ENCODE data around the gene ZC3H8.
"Not testable (repeated sequence)": the region's sequence is repeated elsewhere in the genome, so short reads cannot be mapped to it uniquely, and the experiment has no call there.

The ZC3H8 gene

DNA sequence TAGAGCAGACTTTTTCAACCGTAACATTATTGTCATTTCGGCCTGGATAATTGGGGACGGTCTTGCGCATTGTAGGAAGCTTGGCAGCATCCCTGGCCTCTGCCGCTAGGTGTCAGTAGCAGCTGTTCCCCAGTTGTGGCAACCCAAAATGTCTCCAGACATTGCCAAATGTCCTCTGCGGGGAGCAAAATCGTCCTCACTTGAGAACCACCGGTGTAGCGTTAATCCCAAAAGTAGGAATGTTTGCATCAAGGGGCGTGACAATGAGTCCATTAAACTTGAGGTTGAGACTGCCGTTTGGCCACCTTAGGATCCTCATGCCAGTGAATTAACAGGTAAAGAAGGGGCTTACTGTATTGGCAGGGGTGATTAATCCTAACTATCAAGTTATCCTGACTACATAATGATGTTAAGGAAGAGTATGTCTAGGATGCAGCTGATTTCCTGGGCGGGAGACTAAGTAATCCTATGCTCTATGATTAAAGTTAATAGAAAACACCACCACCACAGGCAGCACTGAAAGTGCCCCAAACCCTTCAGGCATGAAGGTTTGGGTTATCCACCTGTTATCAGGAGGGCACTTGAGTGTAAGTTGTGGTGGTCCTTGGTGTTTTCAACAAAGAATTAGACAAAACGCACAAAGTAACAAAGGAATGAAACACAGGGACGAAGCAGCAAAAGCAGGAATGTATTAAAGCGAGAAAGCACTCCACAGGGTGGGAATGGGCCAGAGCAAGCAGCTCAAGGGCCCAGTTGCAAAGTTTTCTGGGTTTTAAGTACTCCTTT is 4.9 kb upstream of the ZC3H8 start:
- DNase-seq, result peak; percentile 78

DNA sequence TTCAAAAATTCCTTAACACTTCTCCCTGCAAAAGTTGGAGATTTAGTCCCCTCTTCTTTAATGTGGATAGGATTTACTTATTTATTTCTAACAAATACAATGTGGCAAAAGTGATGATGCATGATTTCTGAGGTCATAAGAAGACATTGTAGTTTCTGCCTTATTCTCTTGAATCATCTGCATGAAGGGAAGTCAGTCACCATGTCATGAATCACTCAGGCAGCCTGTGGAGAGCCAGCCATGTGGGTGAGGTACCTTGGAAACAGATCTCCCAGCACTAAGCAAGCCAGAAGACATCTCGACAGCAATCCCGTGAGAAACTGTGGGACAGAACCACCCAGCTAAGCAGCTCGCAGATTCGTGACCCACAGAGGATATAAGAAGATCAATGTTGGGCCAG is 2.7 kb upstream of the ZC3H8 start:
- DNase-seq, result no peak

DNA sequence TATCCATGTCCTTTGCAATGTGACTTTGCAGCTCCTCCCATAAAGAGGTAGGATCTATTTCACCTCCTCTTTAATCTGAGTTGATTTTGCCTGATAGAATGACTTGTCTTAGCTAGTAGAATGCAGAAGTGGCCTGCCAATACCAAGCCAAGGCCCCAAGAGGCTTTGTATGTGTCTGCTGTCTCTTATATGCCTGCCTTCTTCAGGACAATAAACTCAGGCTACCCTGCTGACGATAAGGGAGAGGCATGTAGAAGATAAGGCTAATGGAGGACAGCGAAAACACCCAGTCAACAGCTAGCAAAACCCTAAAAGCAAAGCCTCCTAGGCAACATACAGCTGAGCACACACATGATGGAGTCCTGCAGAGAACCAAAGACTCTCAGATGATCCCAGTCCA is 1.8 kb upstream of the ZC3H8 start:
- DNase-seq, result no peak

DNA sequence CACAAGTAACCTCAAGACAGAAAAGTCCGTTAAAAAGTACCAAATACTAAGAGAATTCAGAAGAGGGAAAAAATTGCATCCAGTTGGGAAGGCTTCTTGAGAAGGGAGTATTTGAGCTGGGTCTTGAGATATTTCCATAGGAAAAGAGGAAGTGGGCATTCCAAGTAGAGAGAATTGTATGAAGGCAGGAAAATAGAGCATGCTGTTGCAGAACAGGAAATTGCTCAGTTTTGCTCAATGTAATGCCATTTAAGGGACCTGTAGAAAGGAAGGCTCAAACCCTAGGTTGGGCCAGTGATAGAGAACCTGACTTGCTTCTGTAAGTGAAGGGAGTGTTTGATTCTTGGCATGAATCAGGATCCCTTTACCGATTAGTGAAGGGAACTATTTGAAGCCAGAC is 1.0 kb upstream of the ZC3H8 start:
- no peak for DNase-seq

DNA sequence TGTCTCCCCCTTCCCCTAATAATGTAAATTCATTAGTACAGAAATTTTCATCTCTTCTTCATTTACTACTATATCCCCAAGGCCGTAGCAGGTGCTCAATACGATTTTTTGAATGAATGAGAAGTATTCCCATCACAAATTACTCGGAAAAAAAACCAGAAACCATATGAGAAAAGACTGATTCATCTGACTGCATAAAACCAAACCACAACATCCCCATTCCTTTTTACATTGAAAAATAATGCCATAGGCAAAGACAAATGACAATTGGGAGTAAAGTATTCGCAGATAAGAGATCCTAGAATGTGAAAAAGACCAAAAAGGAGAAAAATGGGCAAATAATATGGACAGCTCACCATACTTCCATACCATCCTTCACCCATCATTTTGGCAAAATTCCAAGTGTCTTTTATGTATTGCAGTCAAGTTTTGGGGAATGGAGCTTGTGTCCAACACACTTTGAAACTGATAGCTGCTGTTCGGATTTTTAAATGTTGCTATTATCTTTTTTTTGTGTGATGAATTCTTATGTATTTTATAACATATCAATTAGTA is 1.5 kb downstream of the ZC3H8 start:
- DNase-seq, result no peak

DNA sequence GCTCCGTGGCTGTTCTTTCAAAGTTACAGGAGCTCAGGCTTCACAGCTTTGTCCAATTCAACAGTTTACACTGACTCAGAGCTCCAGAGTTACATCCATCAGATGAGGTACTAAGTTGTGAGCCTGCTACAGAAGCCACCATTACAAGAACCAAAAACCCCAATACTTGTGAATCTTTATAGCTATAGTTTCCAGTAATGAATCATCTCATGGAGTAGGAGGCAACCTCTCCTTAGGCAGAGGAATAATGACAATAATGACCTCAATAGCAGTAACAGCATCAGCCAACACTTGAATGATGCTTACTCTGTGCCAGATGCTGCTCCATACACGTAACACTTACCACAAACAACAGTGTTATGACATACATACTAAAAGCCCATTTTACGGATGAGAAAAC is 3.6 kb downstream of the ZC3H8 start:
- DNase-seq, result no peak

DNA sequence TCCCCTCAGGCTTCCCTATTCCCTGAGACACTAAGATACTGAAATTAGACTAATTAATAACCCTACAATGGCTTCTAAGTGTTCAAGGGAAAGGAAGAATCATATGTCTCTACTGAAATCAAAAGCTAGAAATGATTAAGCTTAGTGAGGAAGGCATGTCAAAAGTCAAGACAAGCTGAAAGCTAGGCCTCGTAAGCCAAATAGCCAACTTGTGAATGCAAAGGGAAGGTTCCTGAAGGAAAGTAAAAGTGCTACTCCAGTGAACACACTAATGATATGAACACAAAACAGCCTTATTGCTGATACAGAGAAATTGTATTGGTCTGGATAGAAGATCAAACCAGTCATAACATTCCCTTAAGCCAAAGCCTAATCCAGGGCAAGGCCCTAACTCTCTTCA is 10.0 kb downstream of the ZC3H8 start:
- no peak for DNase-seq

DNA sequence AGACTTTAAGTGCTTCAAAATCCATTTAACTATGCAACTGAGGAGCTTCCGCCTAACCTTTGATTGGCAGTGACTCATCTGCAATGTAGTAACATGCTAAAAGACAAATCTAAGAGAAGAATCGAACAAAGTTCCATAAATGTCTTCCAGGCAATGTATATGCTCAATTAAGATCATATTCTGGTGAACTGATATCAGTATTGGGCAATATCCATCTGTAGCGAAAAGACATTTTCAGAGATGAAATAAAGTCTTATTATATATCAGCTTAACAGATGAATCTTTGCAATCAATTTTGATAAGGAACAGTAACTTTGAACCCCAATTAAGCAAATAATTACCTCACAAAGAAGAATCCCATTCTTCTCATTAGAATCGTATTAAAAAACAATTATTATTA is 11.6 kb downstream of the ZC3H8 start:
- DNase-seq, result no peak

DNA sequence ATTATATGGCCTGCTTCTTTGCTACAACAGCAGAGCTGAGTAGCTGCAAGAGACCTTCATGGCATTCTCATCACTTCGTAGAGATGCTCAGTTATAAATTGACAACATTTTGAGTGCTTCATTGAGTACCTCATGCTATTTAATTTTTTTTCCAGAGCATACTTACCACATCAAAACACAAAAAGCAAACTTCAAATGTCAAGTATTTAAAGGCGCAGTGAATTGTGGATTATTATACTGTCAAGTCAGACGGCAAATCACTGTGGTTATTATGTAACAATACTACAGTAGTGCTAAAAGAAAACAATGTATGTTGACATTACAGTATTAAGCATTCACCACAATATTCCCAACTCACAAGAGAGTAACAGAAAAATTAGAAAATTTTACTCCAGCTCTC is 12.5 kb downstream of the ZC3H8 start:
- no peak for DNase-seq

DNA sequence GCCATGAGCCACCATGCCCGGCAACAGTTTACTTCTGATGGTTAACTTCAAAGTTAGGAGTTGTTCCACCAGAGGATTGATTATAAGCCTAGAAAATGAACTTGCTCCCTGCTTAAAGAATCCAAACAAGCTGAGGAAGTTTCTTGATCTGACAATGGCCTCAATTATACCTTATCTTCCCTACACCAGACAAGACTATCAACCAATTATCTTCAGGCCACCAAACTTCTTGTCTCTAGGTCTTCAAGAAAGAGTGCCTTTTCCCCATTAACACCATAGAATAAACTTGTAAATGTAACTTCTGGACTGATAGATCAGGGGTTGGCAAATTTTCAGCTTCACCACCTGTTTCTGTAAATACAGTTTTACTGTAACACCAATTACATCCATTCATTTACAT is 15.0 kb downstream of the ZC3H8 start:
- DNase-seq, result no peak

DNA sequence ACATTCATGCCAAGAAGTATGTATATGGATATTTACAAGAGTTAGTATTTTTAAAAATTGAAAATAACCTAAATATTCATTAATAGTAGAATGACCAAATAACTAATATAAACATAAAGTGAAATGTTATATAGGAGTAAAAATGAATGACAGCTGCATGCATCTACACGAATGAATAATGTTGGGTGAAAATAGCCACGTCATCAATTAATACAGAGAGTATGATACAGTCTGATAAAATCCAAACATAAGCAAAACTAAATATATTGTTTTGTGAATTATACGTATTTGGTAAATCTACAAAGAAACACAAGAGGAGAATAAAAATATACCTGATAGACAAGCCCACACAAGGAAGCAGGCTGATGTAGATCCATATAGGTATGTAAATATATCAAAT is 24.5 kb downstream of the ZC3H8 start:
- no peak for DNase-seq

DNA sequence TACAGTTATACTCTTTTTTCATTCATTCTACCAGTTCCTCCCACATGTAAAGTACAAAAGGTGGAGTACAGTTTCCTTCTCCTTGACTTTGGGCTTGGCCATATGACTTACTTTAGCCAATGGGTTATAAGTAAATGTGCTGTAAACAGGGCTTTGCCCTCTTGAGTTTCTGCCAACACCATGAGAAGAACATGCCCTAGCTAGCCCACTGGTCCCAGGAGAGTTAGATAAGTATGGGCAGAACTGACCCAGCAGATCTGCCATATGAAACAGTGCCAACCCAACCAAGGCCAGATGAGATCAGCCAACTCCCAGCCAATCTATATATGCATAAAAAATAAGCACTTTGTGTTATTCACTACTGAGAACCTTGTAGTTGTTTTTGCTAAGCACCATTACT is 25.5 kb downstream of the ZC3H8 start:
- DNase-seq, result no peak

DNA sequence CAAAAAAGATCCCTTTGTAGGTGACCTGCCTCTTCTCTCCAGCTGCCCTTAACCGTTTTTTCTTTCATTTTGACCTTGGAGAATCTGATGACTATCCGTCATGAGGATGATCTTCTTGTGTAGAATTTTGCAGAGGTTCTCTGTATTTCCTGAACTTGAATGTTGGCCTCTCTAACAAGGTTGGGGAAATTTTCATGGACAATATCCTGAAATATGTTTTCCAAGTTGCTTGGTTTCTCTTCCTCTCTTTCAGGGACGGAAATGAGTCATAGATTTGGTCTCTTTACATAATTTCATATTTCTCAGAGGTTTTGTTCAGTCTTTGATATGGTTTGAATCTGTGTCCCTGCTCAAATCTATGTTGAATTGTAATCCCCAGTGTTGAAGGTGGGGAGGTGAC is 34.0 kb downstream of the ZC3H8 start:
- no peak for DNase-seq

DNA sequence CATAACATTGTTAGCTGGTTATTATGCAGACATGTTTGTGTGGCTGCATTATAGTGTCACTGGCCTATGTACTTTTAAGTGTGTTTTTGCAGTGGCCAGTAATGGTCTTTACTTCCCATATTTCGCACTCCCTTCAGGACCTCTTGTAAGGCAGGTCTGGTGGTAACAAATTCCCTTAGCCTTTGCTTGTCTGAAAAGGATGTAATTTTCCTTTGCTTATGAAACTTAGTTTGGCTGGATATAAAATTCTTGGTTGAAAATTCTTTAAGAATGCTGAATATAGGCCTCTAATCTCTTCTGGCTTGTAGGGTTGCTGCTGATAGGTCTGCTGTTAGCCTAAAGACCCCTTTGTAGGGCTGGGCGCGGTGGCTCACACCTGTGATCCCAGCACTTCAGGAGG is 34.7 kb downstream of the ZC3H8 start:
- DNase-seq, result no peak

DNA sequence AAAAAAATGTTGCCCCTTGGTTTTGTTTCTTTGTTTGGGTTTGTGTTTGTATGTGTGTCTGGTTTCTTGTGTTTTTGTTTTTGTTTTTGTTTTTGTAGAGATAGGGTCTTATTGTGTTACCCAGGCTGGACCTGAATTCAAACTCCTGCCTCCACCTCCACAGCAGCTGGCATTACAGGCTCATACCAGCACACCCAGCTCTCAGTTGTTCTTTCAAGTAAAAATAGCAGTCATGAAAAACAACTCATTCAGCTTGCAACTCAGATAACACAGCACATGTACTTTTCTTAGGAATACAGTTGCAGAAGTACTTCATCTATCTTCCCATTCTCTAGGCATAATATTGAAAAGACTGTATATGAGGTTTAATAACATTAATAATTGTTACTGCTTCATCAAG is 37.0 kb downstream of the ZC3H8 start:
- no peak for DNase-seq

DNA sequence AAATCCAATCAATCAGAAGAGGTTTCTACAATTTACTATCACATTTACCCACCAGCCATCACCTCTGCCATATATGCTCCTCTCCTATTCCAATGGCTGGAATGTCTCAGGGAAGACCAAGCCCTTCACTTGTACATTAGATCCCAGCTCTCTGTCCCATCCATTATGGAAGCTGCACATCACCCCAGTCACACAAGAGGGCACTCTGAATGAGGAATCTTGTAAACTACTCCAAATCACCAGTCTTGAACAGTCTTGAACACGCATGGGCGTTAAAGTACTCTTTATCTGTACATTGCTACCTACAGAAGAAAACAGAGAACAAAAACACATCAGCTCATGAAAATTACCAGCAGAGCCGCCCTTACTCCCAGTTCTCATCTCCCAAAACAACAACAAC is 38.7 kb downstream of the ZC3H8 start:
- DNase-seq, result no peak

DNA sequence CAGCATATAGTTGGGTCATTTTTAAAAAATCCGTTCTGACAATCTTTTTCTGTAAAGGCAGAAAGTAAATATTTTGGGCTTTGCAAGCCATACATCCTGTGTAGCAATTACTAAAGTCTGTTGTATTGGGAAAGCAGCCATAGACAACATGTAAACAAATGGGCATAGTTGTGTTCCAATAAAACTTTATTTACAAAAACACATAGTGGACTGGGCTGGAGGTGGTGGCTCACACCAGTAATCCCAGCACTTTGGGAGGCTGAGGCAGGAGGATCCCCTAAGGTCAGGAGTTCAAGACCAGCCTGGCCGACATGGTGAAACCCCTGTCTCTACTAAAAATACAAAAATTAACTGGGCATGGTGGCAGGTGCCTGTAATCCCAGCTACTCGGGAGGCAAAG is 46.9 kb downstream of the ZC3H8 start:
- not testable (repeated sequence) for DNase-seq

DNA sequence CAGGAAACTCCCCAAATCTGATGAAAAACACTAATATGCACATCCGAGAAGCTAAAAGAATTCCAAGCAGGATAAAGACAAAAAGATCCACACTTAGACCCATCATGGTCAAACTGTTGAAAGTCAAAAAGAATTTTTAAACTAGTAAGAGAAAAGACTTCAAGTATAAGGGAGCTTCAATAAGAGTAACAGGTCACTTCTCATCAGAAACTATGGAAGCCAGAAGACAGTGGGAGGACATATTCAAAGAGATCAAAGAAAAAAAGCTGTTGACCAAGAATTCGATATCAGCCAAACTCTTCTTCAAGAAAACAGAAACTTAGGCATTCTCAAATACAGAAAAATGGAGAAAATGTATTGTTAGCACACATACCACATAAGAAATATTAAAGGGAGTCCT is 50.4 kb downstream of the ZC3H8 start:
- DNase-seq, result no peak

DNA sequence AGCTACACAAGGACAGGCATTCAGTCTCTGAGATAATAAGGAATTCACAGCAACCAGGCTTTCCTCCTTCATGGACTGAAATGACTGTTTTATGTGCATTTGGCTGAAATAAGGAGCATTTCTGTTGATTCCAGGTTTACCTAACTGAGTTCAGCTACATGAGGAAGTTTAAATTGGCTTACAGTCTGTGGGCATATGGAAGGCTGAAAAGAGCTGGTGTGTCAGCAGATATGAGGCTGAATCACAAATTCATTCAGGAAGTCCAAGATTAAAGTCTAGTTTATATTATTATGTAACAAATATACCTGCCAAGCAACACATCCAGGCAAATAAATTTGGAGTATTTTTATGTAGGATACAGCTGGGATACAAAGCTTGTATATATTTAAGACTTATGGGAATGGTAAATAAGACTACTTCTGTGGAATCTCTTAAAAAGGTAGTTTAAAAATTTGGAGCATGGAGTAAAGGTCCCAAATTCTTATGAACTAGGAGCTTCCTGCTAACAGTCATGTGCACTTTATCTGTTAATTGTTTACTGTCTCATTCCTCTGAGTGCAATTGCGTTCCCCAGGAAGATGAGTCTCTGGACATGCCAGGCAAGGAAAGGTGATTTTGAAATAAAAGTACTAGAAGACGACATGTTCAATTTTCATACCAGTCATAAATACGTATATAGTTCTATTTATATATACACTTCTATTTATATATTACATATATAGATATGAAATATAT is 53.0 kb downstream of the ZC3H8 start:
- DNase-seq, result no peak

DNA sequence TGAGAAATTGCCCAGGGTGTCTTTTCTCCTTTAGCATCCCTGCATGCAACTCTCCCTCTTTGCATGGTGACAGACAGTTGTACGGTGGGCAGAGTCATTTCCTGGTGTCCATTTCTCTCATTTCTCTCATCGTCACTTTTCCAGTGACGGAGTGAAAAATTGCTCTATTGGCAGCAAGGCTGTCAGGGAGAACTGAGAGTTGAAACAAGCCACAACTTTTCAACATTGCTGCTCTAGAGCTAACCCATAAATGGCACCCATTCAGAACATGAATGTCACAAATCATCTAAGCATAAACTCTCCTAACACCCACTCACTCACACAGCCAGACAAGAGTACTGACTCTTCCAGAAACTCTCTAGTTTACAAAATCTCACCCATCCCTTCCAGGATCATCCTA is 55.7 kb downstream of the ZC3H8 start:
- DNase-seq, result no peak

DNA sequence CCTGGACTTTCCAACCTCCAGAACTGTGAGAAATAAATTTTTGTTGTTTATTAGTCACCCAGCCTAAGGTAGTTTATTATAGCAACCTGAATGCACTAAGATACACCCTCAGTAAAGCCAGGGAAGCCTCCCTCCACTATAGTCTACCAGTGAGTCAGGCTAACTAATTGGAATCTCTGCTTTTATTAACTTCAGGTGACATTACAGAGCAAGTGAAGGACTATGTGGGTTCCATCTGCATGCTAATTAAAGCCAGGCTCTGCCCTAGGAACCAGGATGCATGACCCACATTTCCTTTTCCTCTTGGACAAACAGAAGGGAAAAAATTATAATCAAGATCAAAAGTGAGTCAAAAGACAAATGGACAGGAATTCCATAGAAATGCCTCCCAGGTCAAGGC is 56.1 kb downstream of the ZC3H8 start:
- DNase-seq, result no peak

DNA sequence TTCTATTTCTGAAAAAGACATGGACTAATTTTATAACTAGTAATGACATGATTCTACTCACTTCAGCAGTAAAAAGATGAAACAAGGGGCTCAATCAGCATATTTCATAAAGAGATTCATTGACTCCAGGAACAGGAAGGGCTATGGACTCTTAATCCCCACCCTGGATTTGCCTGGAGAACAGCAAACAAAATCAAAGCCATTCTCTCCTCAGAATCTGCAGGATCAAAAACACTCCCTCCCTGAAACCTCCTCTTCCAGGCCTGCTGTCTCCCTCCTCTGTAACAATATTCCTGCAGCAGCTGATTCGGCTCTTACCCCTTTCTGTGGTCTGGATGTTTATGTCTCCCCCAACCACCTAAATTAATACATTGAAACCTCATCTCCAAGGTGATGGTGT is 57.0 kb downstream of the ZC3H8 start:
- DNase-seq, result no peak

DNA sequence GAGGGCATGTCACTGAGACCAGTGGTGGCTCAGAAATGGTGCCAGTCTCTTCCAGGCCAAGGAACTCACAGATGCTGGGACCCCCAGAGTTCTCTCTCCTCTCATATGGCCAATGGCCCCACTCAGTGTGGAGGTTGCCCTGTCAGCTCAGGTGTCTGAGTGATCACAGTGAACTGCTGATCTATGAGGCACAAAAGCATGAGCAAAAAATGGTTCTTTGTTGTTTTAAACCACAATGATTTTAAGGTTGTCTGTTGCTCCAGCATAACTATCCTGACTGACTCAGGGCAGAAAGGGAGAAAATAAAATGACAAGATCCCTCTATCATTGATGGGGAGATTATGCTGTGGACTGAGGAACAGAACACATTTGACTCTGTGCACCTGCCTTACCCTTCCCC is 58.9 kb downstream of the ZC3H8 start:
- DNase-seq, result no peak

DNA sequence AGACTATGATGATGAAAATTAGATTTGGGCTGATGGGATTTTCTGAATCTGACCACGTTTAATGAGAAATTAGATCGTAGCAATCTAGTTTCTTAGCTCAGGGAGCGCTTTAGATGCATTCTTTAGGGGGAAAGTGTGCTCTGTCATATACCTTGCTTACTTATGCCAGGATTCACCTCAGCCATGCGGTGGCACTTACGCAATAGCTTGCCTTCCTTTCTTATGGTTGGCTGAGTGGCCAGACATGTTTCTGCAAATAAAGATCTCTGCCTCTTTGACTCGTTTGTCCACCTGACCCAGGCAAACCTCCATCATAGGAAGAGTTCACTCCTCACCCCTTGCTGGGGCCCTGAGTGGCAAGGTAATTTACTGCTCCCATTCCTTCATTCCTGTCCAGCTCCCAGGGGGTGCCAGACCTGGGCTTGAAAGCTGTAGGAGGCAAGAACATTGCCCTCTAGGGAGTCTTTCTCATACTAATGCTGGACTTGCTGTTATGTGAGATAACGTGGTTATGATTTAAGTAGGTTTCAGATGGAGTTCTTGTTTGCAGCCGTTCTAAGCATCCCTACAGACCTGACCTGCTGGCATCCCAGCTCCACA is 59.6 kb downstream of the ZC3H8 start:
- no peak for DNase-seq
